Testis (tissue), 2 donors: ENCODE results near the gene NECAB3.

Experiments used
- POLR2A ChIP-seq: fragments of 450-650 bp; IDR thresholded peaks from one replicate; pipeline ENCODE4 v1.6.1; 2017; ENCODE audit warnings: antibody characterized with exemption, mild to moderate bottlenecking, moderate library complexity
- TF ChIP-seq, protein P1 (sequence below), 3 experiments: fragments of 450-650 bp in 2 of 3; fragments of 200-600 bp in 1 of 3; sonication (generic) in 1 of 3; IDR thresholded peaks; one replicate each; pipeline ENCODE4 v1.5.1; 2016 to 2019; ENCODE audit warnings: antibody characterized with exemption in 3 of 3, mild to moderate bottlenecking in 2 of 3, moderate library complexity in 1 of 3

DNA sequence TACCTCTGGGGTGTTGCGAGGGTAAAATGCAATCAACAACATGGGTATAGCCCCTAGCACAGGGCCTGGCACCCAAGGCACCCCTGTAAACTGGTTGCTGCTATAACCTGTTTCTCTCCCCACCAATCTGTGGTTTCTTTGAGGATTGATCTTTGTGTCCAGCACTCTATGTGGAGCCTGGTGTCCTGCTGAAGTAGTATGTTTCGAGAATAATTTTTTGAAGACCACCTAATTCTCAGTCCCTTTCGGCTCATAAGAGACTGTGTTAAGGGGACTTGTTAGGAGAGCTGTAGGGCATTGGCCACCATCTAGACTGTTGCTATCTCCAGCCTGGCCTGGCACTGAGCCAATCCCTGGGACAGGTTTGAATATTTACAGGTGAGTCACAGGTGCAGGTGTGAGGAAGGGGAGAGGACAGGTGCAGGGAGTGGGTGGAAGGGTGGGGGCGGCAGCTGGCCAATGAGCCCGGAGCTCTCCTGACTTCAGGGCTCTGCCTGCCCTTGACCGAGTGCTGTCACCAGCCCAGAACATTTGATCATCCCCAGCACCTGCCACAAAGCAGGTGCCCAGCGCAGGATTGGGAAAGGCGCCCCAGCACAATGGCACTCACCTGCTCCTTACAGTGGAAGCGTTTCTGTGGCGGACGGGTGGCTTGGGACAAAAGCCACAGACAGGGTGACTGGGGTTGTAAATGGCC, 20.2 kb downstream of the NECAB3 start:
- TF ChIP-seq, protein P1, sequence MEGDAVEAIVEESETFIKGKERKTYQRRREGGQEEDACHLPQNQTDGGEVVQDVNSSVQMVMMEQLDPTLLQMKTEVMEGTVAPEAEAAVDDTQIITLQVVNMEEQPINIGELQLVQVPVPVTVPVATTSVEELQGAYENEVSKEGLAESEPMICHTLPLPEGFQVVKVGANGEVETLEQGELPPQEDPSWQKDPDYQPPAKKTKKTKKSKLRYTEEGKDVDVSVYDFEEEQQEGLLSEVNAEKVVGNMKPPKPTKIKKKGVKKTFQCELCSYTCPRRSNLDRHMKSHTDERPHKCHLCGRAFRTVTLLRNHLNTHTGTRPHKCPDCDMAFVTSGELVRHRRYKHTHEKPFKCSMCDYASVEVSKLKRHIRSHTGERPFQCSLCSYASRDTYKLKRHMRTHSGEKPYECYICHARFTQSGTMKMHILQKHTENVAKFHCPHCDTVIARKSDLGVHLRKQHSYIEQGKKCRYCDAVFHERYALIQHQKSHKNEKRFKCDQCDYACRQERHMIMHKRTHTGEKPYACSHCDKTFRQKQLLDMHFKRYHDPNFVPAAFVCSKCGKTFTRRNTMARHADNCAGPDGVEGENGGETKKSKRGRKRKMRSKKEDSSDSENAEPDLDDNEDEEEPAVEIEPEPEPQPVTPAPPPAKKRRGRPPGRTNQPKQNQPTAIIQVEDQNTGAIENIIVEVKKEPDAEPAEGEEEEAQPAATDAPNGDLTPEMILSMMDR (IDR thresholded peaks at IDR 0.05) = no peak
- TF ChIP-seq POLR2A = no peak
